Measurements from ENCODE around the gene GIN1.

DNA sequence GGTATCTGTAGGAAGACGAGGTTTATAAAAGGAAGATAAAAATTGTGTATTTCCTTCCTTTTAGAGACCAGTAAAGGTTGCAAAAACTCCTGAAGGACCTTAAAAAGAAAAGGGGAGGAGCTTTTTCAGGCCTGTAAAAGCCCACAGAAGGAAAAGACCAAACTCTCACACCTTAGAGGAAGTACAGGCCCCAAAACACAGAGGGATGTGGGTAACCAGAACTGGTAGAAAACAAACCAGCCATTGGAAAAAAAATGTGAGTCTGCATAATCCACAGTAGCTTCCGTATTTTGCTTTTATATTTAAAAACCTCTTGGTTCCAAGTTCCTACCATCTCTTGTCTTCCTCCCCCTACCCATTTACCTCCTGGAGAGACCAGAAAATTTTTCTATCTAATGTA lies 8.5 kb downstream of the GIN1 start:
- TF ChIP-seq POLR2A (IDR thresholded peaks at IDR 0.05; ENCODE audit: low read depth, low read length) (no peak), POU2F2 (IDR thresholded peaks at IDR 0.05; ENCODE audit: low read depth, low read length) (no peak), TAF1 (IDR thresholded peaks at IDR 0.05; ENCODE audit: low read depth, low read length) (no peak), POLR2AphosphoS5 (IDR thresholded peaks at IDR 0.05; ENCODE audit: low read depth, low read length) (no peak)
